GM10248 (cell line): ENCODE measurements around the gene EARS2.

Experiments used
- CTCF ChIA-PET: fragments of 300-600 bp; sonication (Branson Sonifier 250); formaldehyde crosslinking; extraction: SDS; loops from one replicate; lab custom pipeline; 2021; ENCODE audit warnings: antibody characterized with exemption; lab: Yijun Ruan, JAX
- POLR2A ChIA-PET: fragments of 350-650 bp; sonication (Branson Sonifier 250); formaldehyde crosslinking; extraction: SDS; loops from one replicate; lab custom pipeline; 2020; ENCODE audit warnings: antibody characterized with exemption; lab: Yijun Ruan, JAX
- DNase-seq: peaks from one replicate; pipeline ENCODE4 v3.0.0; 2012; ENCODE audit errors: extremely low spot score
- TF ChIP-seq, protein P1 (sequence below): IDR thresholded peaks from 2 replicates; pipeline ENCODE4 v1.5.1; 2012; ENCODE audit warnings: mild to moderate bottlenecking, low read depth; ENCODE audit errors: extremely low read depth, missing control alignments, control extremely low read depth

The EARS2 gene

DNA sequence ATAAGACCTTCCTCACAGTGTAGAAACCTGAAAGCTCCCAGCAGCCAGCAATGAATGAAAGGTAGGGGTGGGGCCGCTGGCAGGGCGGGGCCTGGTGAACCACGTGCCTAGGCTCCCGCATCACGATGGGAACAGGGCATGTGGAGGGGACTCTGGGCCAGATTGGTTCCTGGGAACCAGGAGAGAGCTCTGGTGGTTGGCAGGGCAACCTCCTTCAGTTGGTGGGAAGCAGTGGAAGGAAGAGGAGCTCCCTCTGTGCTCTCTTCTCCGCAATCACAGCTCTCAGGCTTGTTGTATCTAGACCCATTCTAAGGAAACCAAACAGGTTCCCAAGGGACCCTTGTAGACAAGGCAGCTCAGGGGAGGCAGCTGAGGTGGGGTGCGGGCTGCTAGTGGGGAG, 57.3 kb downstream of the EARS2 start:
- ChIA-PET POLR2A (interaction anchor here (0.5 to 0.9 kb wide), 3 partner anchors 8 to 564 kb away, joined by 3 to 4 read pairs (median 4); partner anchors contain the start of gene GGA2), CTCF (interaction anchor here (0.5 to 1.2 kb wide), 4 partner anchors 10 to 305 kb away, joined by 3 to 5 read pairs (median 3); no protein-coding TSS in a partner anchor)
- DNase-seq, result no peak
- TF ChIP-seq, protein P1, sequence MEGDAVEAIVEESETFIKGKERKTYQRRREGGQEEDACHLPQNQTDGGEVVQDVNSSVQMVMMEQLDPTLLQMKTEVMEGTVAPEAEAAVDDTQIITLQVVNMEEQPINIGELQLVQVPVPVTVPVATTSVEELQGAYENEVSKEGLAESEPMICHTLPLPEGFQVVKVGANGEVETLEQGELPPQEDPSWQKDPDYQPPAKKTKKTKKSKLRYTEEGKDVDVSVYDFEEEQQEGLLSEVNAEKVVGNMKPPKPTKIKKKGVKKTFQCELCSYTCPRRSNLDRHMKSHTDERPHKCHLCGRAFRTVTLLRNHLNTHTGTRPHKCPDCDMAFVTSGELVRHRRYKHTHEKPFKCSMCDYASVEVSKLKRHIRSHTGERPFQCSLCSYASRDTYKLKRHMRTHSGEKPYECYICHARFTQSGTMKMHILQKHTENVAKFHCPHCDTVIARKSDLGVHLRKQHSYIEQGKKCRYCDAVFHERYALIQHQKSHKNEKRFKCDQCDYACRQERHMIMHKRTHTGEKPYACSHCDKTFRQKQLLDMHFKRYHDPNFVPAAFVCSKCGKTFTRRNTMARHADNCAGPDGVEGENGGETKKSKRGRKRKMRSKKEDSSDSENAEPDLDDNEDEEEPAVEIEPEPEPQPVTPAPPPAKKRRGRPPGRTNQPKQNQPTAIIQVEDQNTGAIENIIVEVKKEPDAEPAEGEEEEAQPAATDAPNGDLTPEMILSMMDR, result no peak

DNA sequence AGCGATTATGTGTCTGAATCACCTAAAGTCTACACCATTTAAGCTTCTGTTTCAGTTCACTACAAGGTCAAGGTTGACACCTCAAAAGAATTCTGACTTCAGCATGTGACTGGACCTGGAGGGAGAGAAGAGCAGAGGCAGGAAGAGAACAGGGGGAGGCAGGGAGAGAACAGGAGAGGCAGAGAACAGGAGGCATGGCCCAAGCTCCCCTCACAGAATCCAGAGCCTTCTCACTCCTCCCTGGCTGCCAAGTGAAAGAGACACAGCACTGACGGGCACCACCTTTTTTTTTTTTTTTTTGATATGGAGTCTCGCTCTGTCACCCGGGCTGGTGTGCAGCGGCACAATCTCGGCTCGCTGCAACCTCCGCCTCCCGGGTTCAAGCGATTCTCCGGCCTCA, 58.3 kb downstream of the EARS2 start:
- TF ChIP-seq, protein P1, result no peak
- no peak for DNase-seq
- ChIA-PET POLR2A (interaction anchor here (0.7 kb wide), 1 partner anchor 34 kb away, joined by 3 read pairs; no protein-coding TSS in a partner anchor), CTCF (interaction anchor here (2.1 kb wide), 1 partner anchor 9 kb away, joined by 5 read pairs; no protein-coding TSS in a partner anchor)

DNA sequence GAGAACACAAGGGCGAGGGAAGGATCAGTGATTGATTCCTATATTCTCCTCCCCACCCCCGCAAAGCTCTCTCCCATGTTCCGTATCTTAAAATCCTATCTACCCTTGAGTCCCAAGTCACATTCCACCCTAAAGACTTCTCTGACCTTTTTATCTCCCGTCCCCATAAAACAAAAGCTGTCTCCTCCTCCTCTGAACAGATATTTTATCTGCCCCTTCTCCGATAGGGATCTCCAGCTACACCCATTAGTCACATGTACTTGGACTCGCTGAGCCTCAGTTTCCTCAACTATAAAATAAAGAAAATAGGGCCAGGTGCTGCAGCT, 59.6 kb downstream of the EARS2 start:
- ChIA-PET CTCF (interaction anchor here (2.1 to 2.3 kb wide), 2 partner anchors 8 to 11 kb away, joined by 5 to 7 read pairs; no protein-coding TSS in a partner anchor), POLR2A (no interaction called here)
- no peak for DNase-seq
- TF ChIP-seq, protein P1, result no peak

DNA sequence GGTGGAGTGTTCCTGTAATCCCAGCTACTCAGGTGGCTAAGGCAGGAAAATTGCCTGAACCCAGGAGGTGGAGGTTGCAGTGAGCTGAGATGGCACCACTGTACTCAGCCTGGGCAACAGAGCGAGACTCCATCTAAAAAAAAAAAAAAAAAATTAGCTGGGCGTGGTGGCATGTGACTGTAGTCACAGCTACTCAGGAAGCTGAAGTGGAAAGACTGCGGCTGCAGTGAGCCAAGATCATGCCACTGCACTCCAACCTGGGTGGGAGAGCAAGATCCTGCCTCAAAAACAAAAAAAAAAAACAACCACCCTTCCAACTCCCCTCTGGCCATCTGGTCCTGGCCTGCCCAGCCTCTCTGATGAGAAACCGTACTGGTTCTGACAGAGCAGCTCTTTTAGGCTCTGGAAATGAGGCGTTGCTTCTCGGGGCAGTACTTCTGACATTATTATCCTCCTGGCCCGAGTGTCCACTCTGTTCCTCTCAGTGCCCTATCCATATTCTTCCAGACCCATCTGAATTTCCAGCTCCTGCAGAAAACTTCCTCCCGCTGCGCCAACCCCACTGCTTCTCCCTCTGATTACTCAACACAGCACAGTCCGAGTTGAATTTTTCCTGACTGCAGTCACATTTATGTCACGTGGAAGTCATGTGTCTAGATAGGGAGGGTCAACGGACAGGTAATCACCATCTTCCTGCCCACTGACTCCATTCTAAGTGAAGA, 60.2 kb downstream of the EARS2 start:
- ChIA-PET CTCF (interaction anchor here (1.1 to 2.3 kb wide), 4 partner anchors 9 to 17 kb away, joined by 3 to 7 read pairs (median 4); no protein-coding TSS in a partner anchor), POLR2A (no interaction called here)
- no peak for DNase-seq
- TF ChIP-seq, protein P1, result no peak

DNA sequence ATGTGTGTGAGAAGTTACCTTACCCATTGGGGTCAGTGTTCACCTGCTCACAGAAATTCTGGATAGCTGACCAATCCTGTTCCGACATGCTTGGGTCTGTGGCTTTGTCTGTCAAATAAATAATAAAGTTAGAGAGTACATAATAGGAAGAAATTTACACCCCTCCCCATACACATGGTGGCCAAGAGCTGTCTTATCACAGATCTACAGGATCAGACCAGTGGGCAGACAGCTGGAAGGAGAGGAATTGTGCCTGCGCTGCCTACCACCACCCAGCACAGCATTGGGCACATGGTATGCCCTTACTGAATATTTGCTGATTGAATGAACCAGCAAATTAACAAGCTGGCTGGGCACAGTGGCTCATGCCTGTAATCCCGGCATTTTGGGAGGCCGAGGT, 61.5 kb downstream of the EARS2 start:
- TF ChIP-seq, protein P1, result no peak
- ChIA-PET POLR2A (interaction anchor here (0.6 kb wide), 1 partner anchor 8 kb away, joined by 4 read pairs; no protein-coding TSS in a partner anchor), CTCF (interaction anchor here (0.8 to 2.3 kb wide), 4 partner anchors 8 to 13 kb away, joined by 3 to 7 read pairs (median 3); no protein-coding TSS in a partner anchor)
- no peak for DNase-seq

DNA sequence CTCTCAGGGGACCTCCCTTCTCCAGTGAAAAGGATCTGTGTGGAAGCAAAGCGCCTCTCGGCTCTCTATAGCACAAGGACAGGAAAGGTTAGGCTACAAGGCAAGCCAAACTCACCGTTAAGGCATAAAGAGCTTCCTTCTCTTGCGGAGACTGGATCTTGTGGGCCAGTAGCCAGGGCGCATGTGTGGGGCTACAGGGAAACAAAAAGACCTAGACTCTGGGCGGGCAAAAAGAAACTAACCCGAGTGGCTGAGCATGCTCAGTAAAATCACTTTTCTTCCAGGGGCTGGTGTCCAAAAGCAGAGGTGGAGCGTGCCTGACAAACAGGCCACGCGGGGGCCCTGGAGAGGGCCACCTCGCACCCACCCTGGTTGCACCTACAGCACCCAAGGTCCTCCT, 63.0 kb downstream of the EARS2 start:
- DNase-seq, result no peak
- POLR2A ChIA-PET, result no interaction called here
- CTCF ChIA-PET, result interaction anchor here (0.9 to 1.2 kb wide), 2 partner anchors 12 to 58 kb away, joined by 3 read pairs; no protein-coding TSS in a partner anchor
- TF ChIP-seq, protein P1, result no peak
